ENCODE results near the gene ZNF76.

ZNF76 gene

GRCh38 chr6:35259194-35259947 lies at the start of gene ZNF76:
Gene ZNF76 (plus strand): TSS chr6:35259735. CDS start chr6:35281152, 21,417 bp downstream.
- DNase-seq = peak; percentile 76 to 99 (median 94)

- DNase-seq = peak in 5 of 56 donors; percentile 5 to 45 (median 12)
These were observed 46.2 kb upstream of the ZNF76 start for GRCh38 chr6:35213298-35213791.

GRCh38 chr6:35213824-35214756 lies 45.4 kb upstream of the ZNF76 start, which contains the start of gene SCUBE3:
Gene SCUBE3 (plus strand): TSS chr6:35213956. CDS start chr6:35214419, 463 bp downstream.
- DNase-seq = peak in 5 of 56 donors; percentile 6 to 46 (median 16)

- no peak for DNase-seq
These were observed 44.5 kb upstream of the ZNF76 start for GRCh38 chr6:35214869-35215664.

GRCh38 chr6:35215665-35216411 lies 43.7 kb upstream of the ZNF76 start:
- DNase-seq = no peak

GRCh38 chr6:35216412-35216732 lies 43.2 kb upstream of the ZNF76 start:
- no peak for DNase-seq

GRCh38 chr6:35216851-35217811 lies 42.4 kb upstream of the ZNF76 start:
- DNase-seq = no peak

- DNase-seq = no peak
These were observed 41.5 kb upstream of the ZNF76 start for GRCh38 chr6:35218021-35218420.

GRCh38 chr6:35218456-35218855 lies 41.1 kb upstream of the ZNF76 start:
- DNase-seq = no peak

GRCh38 chr6:35219683-35220326 lies 39.7 kb upstream of the ZNF76 start:
- DNase-seq = no peak

- no peak for DNase-seq
These were observed 38.8 kb upstream of the ZNF76 start for GRCh38 chr6:35220711-35221110.

- DNase-seq = no peak
These were observed 36.1 kb upstream of the ZNF76 start for GRCh38 chr6:35223396-35223795.

- DNase-seq = no peak
These were observed 34.8 kb upstream of the ZNF76 start for GRCh38 chr6:35224720-35225119.

GRCh38 chr6:35228481-35228880 lies 31.1 kb upstream of the ZNF76 start:
- DNase-seq = no peak

- no peak for DNase-seq
These were observed 30.2 kb upstream of the ZNF76 start for GRCh38 chr6:35229304-35229703.

- DNase-seq = no peak
These were observed 29.0 kb upstream of the ZNF76 start for GRCh38 chr6:35230498-35230897.

GRCh38 chr6:35230950-35231349 lies 28.6 kb upstream of the ZNF76 start:
- peak in 27 of 56 donors; percentile 3 to 61 (median 21) for DNase-seq

GRCh38 chr6:35231563-35231962 lies 28.0 kb upstream of the ZNF76 start:
- DNase-seq = no peak

- no peak for DNase-seq
These were observed 24.6 kb upstream of the ZNF76 start for GRCh38 chr6:35234901-35235300.

Measured in nucleus accumbens (tissue), 56 donors.